K562 (cell line): ENCODE data around the gene FUBP3. TPM values are rescaled to one million over a fixed set of nuclear protein-coding genes. Genes with fewer than 3 reads are reported as not detected.

Experiments
- BCL6 ChIP-seq: fragments of 250-450 bp; sonication (Bioruptor Pico); IDR thresholded peaks from 2 replicates; pipeline ENCODE4 v1.4.0; 2020
- BHLHE40 ChIP-seq: IDR thresholded peaks from 2 replicates; pipeline ENCODE4 v1.6.1; 2011; ENCODE audit warnings: low read length, improper control_type of control experiment
- BRCA1 ChIP-seq, 2 experiments: fragments of 450-650 bp in 1 of 2; sonication (generic) in 1 of 2; formaldehyde crosslinking in 1 of 2; IDR thresholded peaks; 2 replicates each; pipeline versions ENCODE4 v1.5.0 to v1.6.1; 2017 to 2020; ENCODE audit warnings: mild to moderate bottlenecking in 1 of 2, missing genetic modification reagents in 1 of 2
- CCNT2 ChIP-seq: IDR thresholded peaks from 2 replicates; pipeline ENCODE4 v1.6.1; 2011; ENCODE audit warnings: borderline replicate concordance, low read depth, mild to moderate bottlenecking, moderate library complexity, mixed read lengths, low read length; ENCODE audit not compliant: insufficient read length; ENCODE audit errors: extremely low read depth
- CEBPG ChIP-seq, 3 experiments: fragments of 200-800 bp in 1 of 3; sonication (Bioruptor generic) in 1 of 3; sonication (generic) in 1 of 3; formaldehyde crosslinking in 1 of 3; IDR thresholded peaks in 2 of 3; conservative IDR thresholded peaks in 1 of 3; 2 replicates each; pipeline versions ENCODE4 v1.6.1 to v1.8.0; 2016 to 2022; ENCODE audit warnings: missing compliant biosample characterization in 2 of 3, missing genetic modification characterization in 2 of 3, mild to moderate bottlenecking in 1 of 3, missing genetic modification reagents in 1 of 3
- EP300 ChIP-seq: IDR thresholded peaks from 2 replicates; pipeline ENCODE4 v1.6.1; 2012; ENCODE audit warnings: low read length, improper control_type of control experiment
- GATAD2A ChIP-seq: fragments of 450-650 bp; IDR thresholded peaks from 2 replicates; pipeline ENCODE4 v1.6.1; 2017
- ILK ChIP-seq: fragments of 450-650 bp; IDR thresholded peaks from 2 replicates; pipeline ENCODE4 v1.6.1; 2016; ENCODE audit warnings: missing genetic modification characterization, low read depth, mild to moderate bottlenecking, missing compliant biosample characterization, moderate library complexity, borderline replicate concordance
- KLF13 ChIP-seq: fragments of 450-650 bp; IDR thresholded peaks from 2 replicates; pipeline ENCODE4 v1.6.1; 2016; ENCODE audit warnings: missing genetic modification characterization, low read depth, mild to moderate bottlenecking, missing compliant biosample characterization, moderate library complexity, borderline replicate concordance
- MAZ ChIP-seq, 2 experiments: fragments of 450-650 bp in 1 of 2; sonication (generic) in 1 of 2; formaldehyde crosslinking; IDR thresholded peaks in 1 of 2; conservative IDR thresholded peaks in 1 of 2; 2 replicates each; pipeline versions ENCODE4 v1.4.0 to v1.5.0; 2020; ENCODE audit warnings: mild to moderate bottlenecking in 1 of 2, missing genetic modification reagents in 1 of 2
- MEF2D ChIP-seq: conservative IDR thresholded peaks from 2 replicates; pipeline ENCODE4 v1.6.1; 2016; ENCODE audit warnings: low read depth, missing genetic modification characterization, missing compliant biosample characterization
- MTA1 ChIP-seq: fragments of 450-650 bp; IDR thresholded peaks from 2 replicates; pipeline ENCODE4 v1.6.1; 2017; ENCODE audit warnings: borderline replicate concordance
- NCOA2 ChIP-seq, 2 experiments: fragments of 450-650 bp; IDR thresholded peaks; 2 replicates each; pipeline ENCODE4 v1.6.1; 2018; ENCODE audit warnings: mild to moderate bottlenecking in 2 of 2, moderate library complexity in 1 of 2; ENCODE audit not compliant: partially characterized antibody in 2 of 2
- PTTG1 ChIP-seq: fragments of 450-650 bp; IDR thresholded peaks from 2 replicates; pipeline ENCODE4 v1.6.1; 2016; ENCODE audit warnings: low read depth, mild to moderate bottlenecking, missing genetic modification characterization, missing compliant biosample characterization
- RBFOX2 ChIP-seq: fragments of 200-400 bp; formaldehyde crosslinking; IDR thresholded peaks from 2 replicates; pipeline ENCODE4 v1.6.1; 2017; ENCODE audit warnings: low read depth, mild to moderate bottlenecking, low read length, moderate library complexity
- RUNX1 ChIP-seq: sonication (generic); IDR thresholded peaks from 2 replicates; pipeline ENCODE4 v1.6.1; 2016; ENCODE audit warnings: antibody characterized with exemption, low read depth
- SAFB2 ChIP-seq: fragments of 200-400 bp; formaldehyde crosslinking; IDR thresholded peaks from 2 replicates; pipeline ENCODE4 v1.6.1; 2018; ENCODE audit warnings: borderline replicate concordance, low read length, low read depth, moderate library complexity; ENCODE audit not compliant: severe bottlenecking
- SMARCC2 ChIP-seq: fragments of 450-650 bp; IDR thresholded peaks from 2 replicates; pipeline ENCODE4 v1.6.1; 2017; ENCODE audit warnings: antibody characterized with exemption, moderate library complexity, mild to moderate bottlenecking, low read depth
- TCF7 ChIP-seq: sonication (generic); IDR thresholded peaks from 2 replicates; pipeline ENCODE4 v1.6.1; 2016; ENCODE audit warnings: antibody characterized with exemption, borderline replicate concordance
- ZNF134 ChIP-seq: fragments of 250-450 bp; sonication (Bioruptor Pico); conservative IDR thresholded peaks from 2 replicates; pipeline ENCODE4 v1.4.0; 2020
- polyA plus RNA-seq, 8 experiments: library from polyadenylated mRNA; depleted of rRNA in 4 of 8; stranded (reverse) in 5 of 8; unstranded in 3 of 8; fragments of >200 nt; fragmentation: Nextera tagmentation in 2 of 8; fragmentation: Illumina TruSeq in 1 of 8; extraction: Ambion mirVana in 2 of 8; extraction: Trizol in 1 of 8; gene quantifications; 2 replicates each; pipeline versions ENCODE4 v1.2.1 to v1.2.3, GENCODE V29; 2011 to 2014; ENCODE audit warnings: inconsistent platforms in 1 of 8, missing spikeins in 1 of 8
- total RNA-seq, 7 experiments: library from RNA; depleted of rRNA in 6 of 7; stranded (reverse); fragments of >200 nt in 6 of 7; fragmentation: Illumina TruSeq in 2 of 7; extraction: Trizol in 2 of 7; gene quantifications; 2 replicates each; pipeline versions ENCODE4 v1.2.1 to v1.2.3, GENCODE V29; 2011 to 2021; ENCODE audit warnings: low replicate concordance in 1 of 7
- TF ChIP-seq, protein P1 (sequence below): fragments of 450-650 bp; formaldehyde crosslinking; IDR thresholded peaks from 2 replicates; pipeline ENCODE4 v1.4.0; 2020; ENCODE audit warnings: mild to moderate bottlenecking, moderate library complexity
- TF ChIP-seq, protein P2 (sequence below), 2 experiments: fragments of 450-650 bp; IDR thresholded peaks; 2 replicates each; pipeline ENCODE4 v1.6.1; 2016
- TF ChIP-seq, protein P3 (sequence below), 2 experiments: fragments of 450-650 bp in 1 of 2; sonication (generic) in 1 of 2; formaldehyde crosslinking in 1 of 2; IDR thresholded peaks in 1 of 2; conservative IDR thresholded peaks in 1 of 2; 2 replicates each; pipeline versions ENCODE4 v1.6.1 to v1.8.1; 2016 to 2023; ENCODE audit warnings: mild to moderate bottlenecking in 2 of 2, moderate library complexity in 2 of 2, inconsistent platforms in 1 of 2, missing genetic modification reagents in 1 of 2

The FUBP3 gene
- total and polyA plus RNA-seq, 9 of the 15 experiments (the other 6 are each of a cell fraction or from before 2014, with no cell fraction given), result 3.0 to 64.0 (median 48.1) TPM

DNA sequence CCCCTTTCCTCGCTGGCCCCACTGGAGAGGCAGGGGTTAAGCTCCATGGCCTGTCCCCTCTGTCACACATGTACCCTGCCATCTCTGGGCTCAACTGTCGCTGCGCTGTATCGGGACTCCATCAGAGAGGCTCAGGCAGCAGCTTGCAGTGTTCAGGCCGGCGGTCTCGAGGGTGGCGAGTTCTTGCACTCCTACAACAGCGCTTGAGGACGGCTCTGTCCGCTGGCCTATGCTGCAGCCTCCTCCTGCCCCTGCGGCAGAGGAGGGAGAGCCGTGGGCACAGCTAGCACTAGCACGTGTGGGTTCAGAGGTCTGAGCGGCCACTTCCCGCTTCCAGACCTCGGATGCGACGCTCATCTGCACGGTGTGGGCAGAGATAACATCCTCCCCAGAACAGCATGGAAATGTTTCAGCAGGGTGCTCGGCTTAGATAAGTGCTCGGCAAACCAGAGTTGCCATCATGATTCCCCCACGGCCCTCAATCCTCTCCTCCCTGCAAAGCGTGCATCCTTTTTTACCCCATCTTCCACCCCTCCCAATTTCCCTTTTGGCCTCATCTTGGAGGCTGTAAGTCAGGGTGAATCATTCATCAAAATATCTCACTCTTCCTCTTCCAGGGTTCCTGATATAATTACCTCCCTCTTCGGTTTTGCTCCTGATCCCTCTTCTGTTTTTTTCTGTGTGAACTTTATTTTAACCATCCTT, 41.9 kb upstream of the FUBP3 start (continued):
- TF ChIP-seq SAFB2 (no peak), GATAD2A (peak; percentile 93), MTA1 (peak; percentile 93), SMARCC2 (peak; percentile 91), BRCA1 (IDR thresholded peaks at IDR 0.05) (no peak), BRCA1 (CRISPR knock-in tag; IDR thresholded peaks at IDR 0.05) (no peak), BCL6 (CRISPR knock-in tag) (peak; percentile 83), RUNX1 (peak; percentile 81; the same call in 1 of the 2 replicates), NCOA2 (IDR thresholded peaks at IDR 0.05; ENCODE audit: partially characterized antibody in 2 of 2) (no peak), PTTG1 (tag) (no peak), KLF13 (tag) (0 out of 2 replicates have a peak, but pooled peaks have one; percentile 21), BHLHE40 (peak; percentile 99), MEF2D (tag) (peak; percentile 82), RBFOX2 (peak; percentile 79), EP300 (peak; percentile 96), MAZ (CRISPR knock-in tag; conservative IDR thresholded peaks at IDR 0.05 in 1 of 2, IDR thresholded peaks at IDR 0.05 in 1 of 2) (peak; percentile 79 to 91), CCNT2 (peak; percentile 99), ZNF134 (peak; percentile 57; the same call in 1 of the 2 replicates), TCF7 (peak; percentile 48; the same call in 1 of the 2 replicates), ILK (no peak), CEBPG (CRISPR knock-in tag; IDR thresholded peaks at IDR 0.05) (no peak), CEBPG (tag; conservative IDR thresholded peaks at IDR 0.05 in 1 of 2, IDR thresholded peaks at IDR 0.05 in 1 of 2) (no peak)
- TF ChIP-seq, protein P1, sequence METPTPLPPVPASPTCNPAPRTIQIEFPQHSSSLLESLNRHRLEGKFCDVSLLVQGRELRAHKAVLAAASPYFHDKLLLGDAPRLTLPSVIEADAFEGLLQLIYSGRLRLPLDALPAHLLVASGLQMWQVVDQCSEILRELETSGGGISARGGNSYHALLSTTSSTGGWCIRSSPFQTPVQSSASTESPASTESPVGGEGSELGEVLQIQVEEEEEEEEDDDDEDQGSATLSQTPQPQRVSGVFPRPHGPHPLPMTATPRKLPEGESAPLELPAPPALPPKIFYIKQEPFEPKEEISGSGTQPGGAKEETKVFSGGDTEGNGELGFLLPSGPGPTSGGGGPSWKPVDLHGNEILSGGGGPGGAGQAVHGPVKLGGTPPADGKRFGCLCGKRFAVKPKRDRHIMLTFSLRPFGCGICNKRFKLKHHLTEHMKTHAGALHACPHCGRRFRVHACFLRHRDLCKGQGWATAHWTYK (CRISPR knock-in tag), result peak; percentile 95
- TF ChIP-seq, protein P2, sequence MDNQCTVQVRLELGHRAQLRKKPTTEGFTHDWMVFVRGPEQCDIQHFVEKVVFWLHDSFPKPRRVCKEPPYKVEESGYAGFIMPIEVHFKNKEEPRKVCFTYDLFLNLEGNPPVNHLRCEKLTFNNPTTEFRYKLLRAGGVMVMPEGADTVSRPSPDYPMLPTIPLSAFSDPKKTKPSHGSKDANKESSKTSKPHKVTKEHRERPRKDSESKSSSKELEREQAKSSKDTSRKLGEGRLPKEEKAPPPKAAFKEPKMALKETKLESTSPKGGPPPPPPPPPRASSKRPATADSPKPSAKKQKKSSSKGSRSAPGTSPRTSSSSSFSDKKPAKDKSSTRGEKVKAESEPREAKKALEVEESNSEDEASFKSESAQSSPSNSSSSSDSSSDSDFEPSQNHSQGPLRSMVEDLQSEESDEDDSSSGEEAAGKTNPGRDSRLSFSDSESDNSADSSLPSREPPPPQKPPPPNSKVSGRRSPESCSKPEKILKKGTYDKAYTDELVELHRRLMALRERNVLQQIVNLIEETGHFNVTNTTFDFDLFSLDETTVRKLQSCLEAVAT (IDR thresholded peaks at IDR 0.05), result peak; percentile 33 to 85; a peak in 2 of 4 replicates
- TF ChIP-seq, protein P3, sequence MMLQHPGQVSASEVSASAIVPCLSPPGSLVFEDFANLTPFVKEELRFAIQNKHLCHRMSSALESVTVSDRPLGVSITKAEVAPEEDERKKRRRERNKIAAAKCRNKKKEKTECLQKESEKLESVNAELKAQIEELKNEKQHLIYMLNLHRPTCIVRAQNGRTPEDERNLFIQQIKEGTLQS (IDR thresholded peaks at IDR 0.05), result peak; percentile 73
- TF ChIP-seq, protein P3 (CRISPR knock-in tag; conservative IDR thresholded peaks at IDR 0.05), result no peak
